HCT116 (cell line): ENCODE measurements around the gene CCDC159. TPM values are rescaled to one million over a fixed set of nuclear protein-coding genes. Genes with fewer than 3 reads are reported as not detected.

ENCODE experiments used
- ATAC-seq: fragments of 200-7000 bp; cut with Tn5 transposase; 2 replicates; pipeline ENCODE4 v1.9.1; 2020; ENCODE audit warnings: mild to moderate bottlenecking, moderate library complexity
- BruUV-seq: library from RNA; stranded (reverse); fragments of 400-500 nt; replicated peaks from 2 replicates; lab custom pipeline; 2021; lab: Mats Ljungman, UMichigan
- CTCF ChIA-PET: fragments of 300-600 bp; sonication (Branson Sonifier 250); formaldehyde crosslinking; loops from one replicate; lab custom pipeline; 2021; ENCODE audit warnings: antibody characterized with exemption; lab: Charles Lee
- POLR2A ChIA-PET: fragments of 300-600, 350-600 bp; sonication (Branson Sonifier 250); formaldehyde crosslinking; loops from one replicate; lab custom pipeline; 2021; ENCODE audit warnings: antibody characterized with exemption; lab: Charles Lee
- RAD21 ChIA-PET, 2 experiments: fragments of 300-600 bp; sonication (Branson Sonifier 250); formaldehyde crosslinking; loops; one replicate each; lab custom pipeline; 2023; ENCODE audit warnings: low total read pairs in 2 of 2; ENCODE audit not compliant: uncharacterized antibody in 2 of 2, unreplicated experiment in 2 of 2, low non-redundant PET in 1 of 2; lab: Charles Lee
- DNase-seq: peaks from one replicate; pipeline ENCODE4 v3.0.0-alpha.2; 2010; ENCODE audit warnings: low read depth, low spot score
- H2AFZ ChIP-seq: fragments of 200-600 bp; shearing (Covaris generic), sonication (generic); 2 replicates; pipeline ENCODE4 v1.6.1; 2017; ENCODE audit warnings: low read depth, mixed run types, mixed read lengths, antibody characterized with exemption, low read length; ENCODE audit not compliant: poor library complexity, severe bottlenecking
- H3K27ac ChIP-seq: 2 replicates; pipeline ENCODE4 v1.5.1; 2012; ENCODE audit warnings: low read depth, low read length
- H3K27me3 ChIP-seq: fragments of 200-600 bp; sonication (generic); 2 replicates; pipeline ENCODE4 v1.6.1; 2016; ENCODE audit warnings: mixed run types, low read length, mixed read lengths; ENCODE audit not compliant: insufficient read depth
- H3K36me3 ChIP-seq, 2 experiments: fragments of 200-500 bp in 1 of 2; fragments of 200-600 bp in 1 of 2; sonication (Bioruptor generic) in 1 of 2; sonication (generic) in 1 of 2; 2 replicates each; pipeline versions ENCODE4 v1.5.1 to v1.6.1; 2014 to 2016; ENCODE audit warnings: low read length in 2 of 2, inconsistent platforms in 1 of 2, mixed read lengths in 1 of 2, mixed run types in 1 of 2; ENCODE audit not compliant: insufficient read depth in 2 of 2, control insufficient read depth in 1 of 2
- H3K4me1 ChIP-seq, 2 experiments: fragments of 200-600 bp in 1 of 2; sonication (generic) in 1 of 2; 2 replicates each; pipeline versions ENCODE4 v1.5.1 to v1.6.1; 2012 to 2017; ENCODE audit warnings: low read length in 2 of 2, inconsistent platforms in 1 of 2, mild to moderate bottlenecking in 1 of 2, mixed read lengths in 1 of 2, mixed run types in 1 of 2, moderate library complexity in 1 of 2; ENCODE audit not compliant: insufficient read depth in 2 of 2, control insufficient read depth in 1 of 2
- H3K4me2 ChIP-seq: fragments of 200-600 bp; sonication (generic); 2 replicates; pipeline ENCODE4 v1.6.1; 2017; ENCODE audit warnings: mixed run types, low read length, mixed read lengths
- H3K4me3 ChIP-seq, 2 experiments: fragments of 200-600 bp in 1 of 2; sonication (generic) in 1 of 2; replicated peaks in 1 of 2; 2 replicates each; pipeline ENCODE4 v1.5.1; 2011 to 2016; ENCODE audit warnings: low read length in 2 of 2, control low read depth in 1 of 2, low read depth in 1 of 2, mild to moderate bottlenecking in 1 of 2, mixed read lengths in 1 of 2, mixed run types in 1 of 2
- H3K79me2 ChIP-seq: fragments of 200-600 bp; sonication (generic); 2 replicates; pipeline ENCODE4 v1.6.1; 2017; ENCODE audit warnings: mild to moderate bottlenecking, mixed run types, low read length, moderate library complexity, mixed read lengths; ENCODE audit not compliant: insufficient read depth
- H3K9ac ChIP-seq: fragments of 200-600 bp; sonication (generic); 2 replicates; pipeline ENCODE4 v1.6.1; 2016; ENCODE audit warnings: low read length, mixed read lengths
- H3K9me2 ChIP-seq: fragments of 200-600 bp; sonication (generic), shearing (Covaris generic); 2 replicates; pipeline ENCODE4 v1.6.1; 2017; ENCODE audit warnings: mixed run types, mild to moderate bottlenecking, moderate library complexity; ENCODE audit not compliant: insufficient read depth
- H3K9me3 ChIP-seq, 2 experiments: fragments of 200-500 bp in 1 of 2; fragments of 200-600 bp in 1 of 2; sonication (Bioruptor generic) in 1 of 2; sonication (generic) in 1 of 2; 2 replicates each; pipeline ENCODE4 v1.6.1; 2014 to 2017; ENCODE audit warnings: low read length in 2 of 2, mixed read lengths in 2 of 2, inconsistent platforms in 1 of 2, low read depth in 1 of 2, mild to moderate bottlenecking in 1 of 2, mixed run types in 1 of 2, moderate library complexity in 1 of 2; ENCODE audit not compliant: control insufficient read depth in 1 of 2, insufficient read depth in 1 of 2
- H4K20me1 ChIP-seq: fragments of 200-600 bp; sonication (generic), shearing (Covaris generic); 2 replicates; pipeline ENCODE4 v1.6.1; 2017; ENCODE audit warnings: mixed run types, mild to moderate bottlenecking, moderate library complexity; ENCODE audit not compliant: insufficient read depth
- CBX3 ChIP-seq: IDR thresholded peaks from 2 replicates; pipeline ENCODE4 v1.6.1; 2012; ENCODE audit warnings: low read depth
- CTCF ChIP-seq, 3 experiments: fragments of 200-600 bp in 1 of 3; sonication (generic) in 1 of 3; IDR thresholded peaks in 2 of 3; conservative IDR thresholded peaks in 1 of 3; 2 replicates each; pipeline ENCODE4 v1.5.1; 2012 to 2017; ENCODE audit warnings: low read depth in 2 of 3, low read length in 2 of 3, antibody characterized with exemption in 1 of 3, borderline replicate concordance in 1 of 3, control low read depth in 1 of 3, mild to moderate bottlenecking in 1 of 3, mixed read lengths in 1 of 3, mixed run types in 1 of 3, moderate library complexity in 1 of 3; ENCODE audit not compliant: insufficient read depth in 1 of 3
- ELF1 ChIP-seq: IDR thresholded peaks from 2 replicates; pipeline ENCODE4 v1.6.1; 2012; ENCODE audit warnings: low read depth, borderline replicate concordance
- EZH2phosphoT487 ChIP-seq: fragments of 200-600 bp; IDR thresholded peaks from 2 replicates; pipeline ENCODE4 v1.6.1; 2018; ENCODE audit warnings: antibody characterized with exemption, borderline replicate concordance
- MAX ChIP-seq: IDR thresholded peaks from 2 replicates; pipeline ENCODE4 v1.6.1; 2012
- POLR2AphosphoS5 ChIP-seq: IDR thresholded peaks from 2 replicates; pipeline ENCODE4 v1.6.1; 2011; ENCODE audit warnings: mild to moderate bottlenecking, low read depth, low read length, moderate library complexity
- SIN3A ChIP-seq: IDR thresholded peaks from 2 replicates; pipeline ENCODE4 v1.6.1; 2012; ENCODE audit warnings: low read depth
- SP1 ChIP-seq: IDR thresholded peaks from 2 replicates; pipeline ENCODE4 v1.6.1; 2012; ENCODE audit warnings: low read depth
- TCF7L2 ChIP-seq: IDR thresholded peaks from 2 replicates; pipeline ENCODE4 v1.7.0; 2011; ENCODE audit warnings: borderline replicate concordance, inconsistent platforms; ENCODE audit not compliant: insufficient read depth, insufficient read length; ENCODE audit errors: extremely low read depth
- YY1 ChIP-seq: IDR thresholded peaks from 2 replicates; pipeline ENCODE4 v1.6.1; 2011; ENCODE audit warnings: low read length, low read depth, moderate library complexity, mild to moderate bottlenecking; ENCODE audit not compliant: insufficient replicate concordance; ENCODE audit errors: extremely low read depth
- ZBTB33 ChIP-seq: IDR thresholded peaks from 2 replicates; pipeline ENCODE4 v1.6.1; 2011; ENCODE audit warnings: mild to moderate bottlenecking, low read length, moderate library complexity; ENCODE audit not compliant: insufficient replicate concordance; ENCODE audit errors: extremely low read depth
- intact Hi-C: fragments of 100-400 bp; cut with micrococcal nuclease; formaldehyde crosslinking; loops from 2 replicates; pipeline ENCODE4 v1.10.0; 2022
- total RNA-seq: library from RNA; stranded (reverse); gene quantifications from one replicate; pipeline ENCODE4 v1.2.1, GENCODE V29; 2021; ENCODE audit not compliant: unreplicated experiment

Gene CCDC159
- total RNA-seq, 1 experiment from 2014 or later: 7.7 TPM

GRCh38 chr19:11337080-11337479 lies 9.2 kb upstream of the CCDC159 start:
- peaks cover 15 to 16% of the 10 kb centered on the region in 2 experiments for H3K36me3 ChIP-seq
- DNase-seq (no peak), ATAC-seq (no peak)
- H3K4me2 ChIP-seq: no peak overlapping the region
- H3K79me2 ChIP-seq: no peaks in the 10 kb centered on the region
- H3K9me2 ChIP-seq: no peaks in the 10 kb centered on the region
- H3K9me3 ChIP-seq: peaks cover 0 to 5% of the 10 kb centered on the region in 2 experiments; a peak in 1 of 4 replicates
- no peak overlapping the region for H3K27ac ChIP-seq
- H3K27me3 ChIP-seq: no peaks in the 10 kb centered on the region
- no peaks in the 10 kb centered on the region for H4K20me1 ChIP-seq
- ChIA-PET RAD21 (interaction anchor here in 1 of 2 experiments (0.7 kb wide), 1 partner anchor 9 kb away, joined by 3 read pairs; the partner anchor contains the start of gene TMEM205), POLR2A (no interaction called here), CTCF (interaction anchor here (1.2 kb wide), 1 partner anchor 43 kb away, joined by 3 read pairs; no protein-coding TSS in a partner anchor)
- BruUV-seq: no TSS peak
- H3K9ac ChIP-seq: no peak overlapping the region
- peaks cover 6 to 18% of the 10 kb centered on the region in 2 experiments for H3K4me1 ChIP-seq
- no peak overlapping the region for H2AFZ ChIP-seq
- intact Hi-C loops: no loop called here
- H3K4me3 ChIP-seq: no peak overlapping the region
- TF ChIP-seq YY1: no peak
- no peak for TF ChIP-seq TCF7L2
- TF ChIP-seq SIN3A: no peak
- no peak for TF ChIP-seq CTCF (IDR thresholded peaks at IDR 0.05 in 2 of 3, conservative IDR thresholded peaks at IDR 0.05 in 1 of 3; ENCODE audit: borderline replicate concordance in 1 of 3, insufficient read depth in 1 of 3, low read depth in 2 of 3, low read length in 2 of 3)
- TF ChIP-seq CBX3: no peak
- no peak for TF ChIP-seq EZH2phosphoT487
- TF ChIP-seq MAX: no peak
- TF ChIP-seq ZBTB33: no peak
- no peak for TF ChIP-seq SP1
- no peak for TF ChIP-seq ELF1
- TF ChIP-seq POLR2AphosphoS5: no peak
